HTERT RPE-1 (cell line): ENCODE data around the gene MYOZ1.

ENCODE experiments used
- in situ Hi-C: fragments of 300-500 bp; cut with MboI; formaldehyde crosslinking; loops from 4 replicates; pipeline ENCODE4 v1.14.3; 2020; ENCODE audit warnings: low sequenced_read_pairs

MYOZ1 gene

GRCh38 chr10:73609116-73609515 lies 32.2 kb downstream of the MYOZ1 start:
- in situ Hi-C loops, result no loop called here

- in situ Hi-C loops, result no loop called here
These were observed 39.8 kb downstream of the MYOZ1 start for GRCh38 chr10:73601486-73601921.

- in situ Hi-C loops, result no loop called here
These were observed 43.9 kb downstream of the MYOZ1 start for GRCh38 chr10:73597346-73597745.

GRCh38 chr10:73593812-73594211 lies 47.5 kb downstream of the MYOZ1 start:
- in situ Hi-C loops, result no loop called here

DNA sequence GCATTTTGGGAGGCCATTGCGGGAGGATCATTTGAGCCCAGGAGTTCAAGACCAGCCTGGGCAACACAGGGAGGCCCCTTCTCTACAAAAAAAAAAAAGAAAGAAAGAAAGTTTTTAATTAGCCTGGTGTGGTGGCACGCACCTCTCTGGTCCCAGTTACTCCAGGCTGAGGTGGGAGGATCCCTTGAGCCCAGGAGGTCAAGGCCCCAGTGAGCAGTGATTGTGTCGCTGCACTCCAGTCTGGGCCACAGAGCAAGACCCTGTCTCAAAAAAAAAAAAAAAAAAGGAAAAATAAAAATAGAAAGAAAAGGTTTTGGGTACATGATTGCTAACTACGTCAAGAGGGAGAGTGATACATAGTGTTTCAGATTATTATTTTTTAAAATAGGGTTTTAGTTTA lies 48.2 kb downstream of the MYOZ1 start:
- in situ Hi-C loops, result no loop called here

DNA sequence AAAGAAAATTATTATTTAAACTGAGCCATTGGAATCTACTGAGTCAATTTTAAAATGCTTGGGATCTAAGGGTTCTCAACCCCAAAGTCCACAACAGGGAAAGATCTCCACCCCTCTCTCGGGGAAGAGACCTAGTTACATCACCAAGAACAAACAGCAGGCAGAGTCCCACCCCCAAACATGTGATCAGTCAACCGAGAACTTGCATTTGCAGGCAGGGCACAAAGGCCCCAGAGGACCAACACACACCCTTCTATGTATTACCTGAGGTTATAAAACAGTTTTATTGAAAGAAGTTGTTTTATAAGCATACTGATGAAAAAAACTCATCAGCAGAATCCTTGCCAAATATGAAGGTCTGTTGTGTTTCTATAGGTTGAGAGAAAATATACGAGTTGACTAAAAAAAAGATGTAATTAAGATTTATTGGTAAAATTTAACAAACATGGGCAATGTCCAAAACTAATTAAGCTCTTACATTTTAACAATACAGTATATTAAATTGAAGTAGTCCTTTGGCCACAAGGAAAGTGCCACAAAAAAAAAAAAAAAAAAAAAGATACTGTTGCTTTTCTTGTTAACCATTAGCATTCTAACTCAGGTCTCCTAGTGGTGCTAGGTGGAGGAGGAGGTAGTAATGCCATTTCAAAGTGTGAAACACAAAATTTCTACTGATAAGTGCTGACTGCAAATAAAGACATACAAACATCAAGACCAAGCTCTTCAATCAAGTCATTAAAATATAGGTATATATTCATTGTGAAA lies 49.2 kb downstream of the MYOZ1 start:
- in situ Hi-C loops, result no loop called here

- in situ Hi-C loops, result no loop called here
These were observed 50.1 kb downstream of the MYOZ1 start, which contains the start of gene USP54 for GRCh38 chr10:73590881-73591799. TSS of gene USP54 (minus strand) at chr10:73591342. CDS start at chr10:73575658, 15,684 bp downstream.

- in situ Hi-C loops, result no loop called here
These were observed 51.6 kb downstream of the MYOZ1 start for GRCh38 chr10:73589563-73590126.

- in situ Hi-C loops, result no loop called here
These were observed 52.6 kb downstream of the MYOZ1 start for GRCh38 chr10:73588656-73589055.

- in situ Hi-C loops, result no loop called here
These were observed 54.7 kb downstream of the MYOZ1 start for GRCh38 chr10:73586583-73586984.

DNA sequence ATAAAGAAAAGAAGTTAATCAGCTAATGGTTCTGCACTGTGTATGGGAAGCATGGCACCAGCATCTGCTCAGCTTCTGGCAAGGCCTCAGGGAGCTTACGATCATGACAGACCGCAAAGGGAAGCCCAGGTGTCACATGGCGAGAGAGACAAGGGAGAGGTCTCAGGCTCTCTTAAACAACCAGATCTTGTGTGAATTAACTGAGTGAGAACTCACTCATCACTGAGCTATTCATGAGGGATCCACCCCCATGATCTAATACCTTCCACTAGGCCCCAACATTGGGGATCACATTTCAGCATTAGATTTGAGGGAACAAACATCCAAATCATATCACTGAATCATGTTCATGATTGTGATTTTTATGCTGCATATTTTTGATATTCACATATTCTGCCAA lies 55.9 kb downstream of the MYOZ1 start:
- in situ Hi-C loops, result no loop called here

GRCh38 chr10:73584737-73585136 lies 56.5 kb downstream of the MYOZ1 start:
- in situ Hi-C loops, result no loop called here

DNA sequence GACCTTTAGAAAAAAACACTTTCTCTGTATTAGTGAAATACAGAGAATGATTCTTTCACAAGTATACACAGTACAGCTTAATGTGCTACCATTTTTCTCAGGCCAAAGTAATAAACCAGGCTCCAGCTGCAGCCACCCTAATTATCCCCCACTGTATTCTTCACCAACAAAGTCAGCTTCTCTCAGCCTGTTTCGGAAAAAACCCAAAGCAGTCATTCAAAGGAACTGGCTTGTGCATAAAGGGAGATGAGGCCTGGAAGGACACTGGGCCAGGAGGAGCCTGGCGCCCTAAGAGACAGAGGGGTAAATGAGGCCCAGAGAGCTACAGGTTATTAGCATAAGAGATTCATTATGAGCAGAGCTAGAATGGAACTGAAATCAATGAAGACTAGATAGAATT lies 59.4 kb downstream of the MYOZ1 start:
- in situ Hi-C loops, result no loop called here
